Central memory CD4-positive, alpha-beta T cell (primary cell): ENCODE measurements around the gene ARHGAP6.

Experiments
- DNase-seq: peaks from one replicate; pipeline ENCODE4 v3.0.0; 2022
- total RNA-seq, 3 experiments: gene quantifications; one replicate each; lab custom pipeline; 2026; lab: John Stamatoyannopoulos, UW

Gene ARHGAP6
- 0 reads per million in 3 experiments for total RNA-seq

- DNase-seq, result no peak
Measured at GRCh38 chrX:11665168-11666111, at the start of gene ARHGAP6. Gene ARHGAP6 (minus strand): TSS chrX:11665920. CDS start chrX:11664828, 1,092 bp downstream.

- no peak for DNase-seq
Measured at GRCh38 chrX:11704725-11705495, 39.2 kb upstream of the ARHGAP6 start.

GRCh38 chrX:11703855-11704254 lies 38.1 kb upstream of the ARHGAP6 start:
- no peak for DNase-seq

- DNase-seq, result no peak
Measured at GRCh38 chrX:11702965-11703631, 37.4 kb upstream of the ARHGAP6 start.

GRCh38 chrX:11702420-11702819 lies 36.7 kb upstream of the ARHGAP6 start:
- DNase-seq, result no peak

- DNase-seq, result no peak
Measured at GRCh38 chrX:11698702-11699101, 33.0 kb upstream of the ARHGAP6 start.

- DNase-seq, result no peak
Measured at GRCh38 chrX:11688201-11688600, 22.5 kb upstream of the ARHGAP6 start.

GRCh38 chrX:11687157-11687556 lies 21.4 kb upstream of the ARHGAP6 start:
- no peak for DNase-seq

- no peak for DNase-seq
Measured at GRCh38 chrX:11683057-11683456, 17.3 kb upstream of the ARHGAP6 start.

- no peak for DNase-seq
Measured at GRCh38 chrX:11678158-11678557, 12.4 kb upstream of the ARHGAP6 start.

- no peak for DNase-seq
Measured at GRCh38 chrX:11672213-11672612, 6.5 kb upstream of the ARHGAP6 start.

GRCh38 chrX:11670316-11670715 lies 4.6 kb upstream of the ARHGAP6 start:
- DNase-seq, result no peak

GRCh38 chrX:11666952-11667685 lies 1.4 kb upstream of the ARHGAP6 start:
- no peak for DNase-seq

GRCh38 chrX:11666164-11666563 lies 444 bp upstream of the ARHGAP6 start:
- DNase-seq, result no peak

- no peak for DNase-seq
Measured at GRCh38 chrX:11664211-11665167, 1.2 kb downstream of the ARHGAP6 start.

- no peak for DNase-seq
Measured at GRCh38 chrX:11663875-11664210, 1.9 kb downstream of the ARHGAP6 start.

GRCh38 chrX:11655282-11656015 lies 10.3 kb downstream of the ARHGAP6 start:
- DNase-seq, result no peak

- DNase-seq, result no peak
Measured at GRCh38 chrX:11648705-11649519, 16.8 kb downstream of the ARHGAP6 start.

- DNase-seq, result no peak
Measured at GRCh38 chrX:11647138-11647537, 18.6 kb downstream of the ARHGAP6 start.
